Vagina (tissue), 2 donors: Measurements from ENCODE around the gene SLC25A47.

Experiments used
- POLR2A ChIP-seq, 2 donors: fragments of 450-650 bp; IDR thresholded peaks; one replicate each; pipeline ENCODE4 v1.6.1; 2017; ENCODE audit warnings: antibody characterized with exemption in 2 of 2, mild to moderate bottlenecking in 2 of 2, moderate library complexity in 2 of 2
- POLR2AphosphoS5 ChIP-seq, 2 donors: sonication (generic); formaldehyde crosslinking; IDR thresholded peaks; one replicate each; pipeline ENCODE4 v1.9.0; 2017; ENCODE audit warnings: antibody characterized with exemption in 2 of 2, mild to moderate bottlenecking in 2 of 2, low read depth in 1 of 2; ENCODE audit not compliant: insufficient read depth in 1 of 2
- TF ChIP-seq, protein P1 (sequence below), 3 experiments: fragments of 450-650 bp in 2 of 3; fragments of 200-600 bp in 1 of 3; sonication (generic) in 1 of 3; IDR thresholded peaks; one replicate each; pipeline ENCODE4 v1.5.1; 2017 to 2019; ENCODE audit warnings: antibody characterized with exemption in 3 of 3, mild to moderate bottlenecking in 2 of 3, moderate library complexity in 2 of 3

DNA sequence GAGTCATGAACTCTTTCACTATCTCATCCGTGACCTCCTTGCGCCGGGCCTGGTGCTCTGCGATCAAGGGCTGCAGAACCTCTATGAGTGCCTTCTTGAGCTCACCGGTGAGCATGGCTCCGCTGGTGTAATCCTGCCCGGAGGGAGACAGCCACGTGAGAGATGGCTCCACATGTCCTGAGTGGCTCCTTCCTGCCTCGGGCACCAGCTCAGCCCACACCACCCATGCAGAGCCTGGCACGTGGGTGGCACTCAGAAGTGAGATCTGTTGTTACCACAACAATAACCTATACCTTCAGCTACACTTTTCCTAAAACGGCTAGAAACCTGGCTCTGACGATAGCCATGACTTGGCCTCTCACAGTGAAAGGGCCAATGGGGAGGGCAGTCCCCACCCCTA is 11.8 kb downstream of the SLC25A47 start:
- TF ChIP-seq, protein P1, sequence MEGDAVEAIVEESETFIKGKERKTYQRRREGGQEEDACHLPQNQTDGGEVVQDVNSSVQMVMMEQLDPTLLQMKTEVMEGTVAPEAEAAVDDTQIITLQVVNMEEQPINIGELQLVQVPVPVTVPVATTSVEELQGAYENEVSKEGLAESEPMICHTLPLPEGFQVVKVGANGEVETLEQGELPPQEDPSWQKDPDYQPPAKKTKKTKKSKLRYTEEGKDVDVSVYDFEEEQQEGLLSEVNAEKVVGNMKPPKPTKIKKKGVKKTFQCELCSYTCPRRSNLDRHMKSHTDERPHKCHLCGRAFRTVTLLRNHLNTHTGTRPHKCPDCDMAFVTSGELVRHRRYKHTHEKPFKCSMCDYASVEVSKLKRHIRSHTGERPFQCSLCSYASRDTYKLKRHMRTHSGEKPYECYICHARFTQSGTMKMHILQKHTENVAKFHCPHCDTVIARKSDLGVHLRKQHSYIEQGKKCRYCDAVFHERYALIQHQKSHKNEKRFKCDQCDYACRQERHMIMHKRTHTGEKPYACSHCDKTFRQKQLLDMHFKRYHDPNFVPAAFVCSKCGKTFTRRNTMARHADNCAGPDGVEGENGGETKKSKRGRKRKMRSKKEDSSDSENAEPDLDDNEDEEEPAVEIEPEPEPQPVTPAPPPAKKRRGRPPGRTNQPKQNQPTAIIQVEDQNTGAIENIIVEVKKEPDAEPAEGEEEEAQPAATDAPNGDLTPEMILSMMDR (IDR thresholded peaks at IDR 0.05): no peak
- TF ChIP-seq POLR2AphosphoS5 (IDR thresholded peaks at IDR 0.05; ENCODE audit: insufficient read depth in 1 of 2, low read depth in 1 of 2): no peak
- no peak for TF ChIP-seq POLR2A (IDR thresholded peaks at IDR 0.05)
